NOMO-1 treated with dmso at 0.1 percent for 144 hours (cell line): ENCODE data around the gene ARHGEF38.
A peak's percentile ranks its signal among the peaks of the same experiment; 100 is the strongest.

ENCODE experiments used
- DNase-seq: peaks from one replicate; lab custom pipeline; 2025; ENCODE audit not compliant: unreplicated experiment; lab: John Stamatoyannopoulos, UW

The ARHGEF38 gene

DNA sequence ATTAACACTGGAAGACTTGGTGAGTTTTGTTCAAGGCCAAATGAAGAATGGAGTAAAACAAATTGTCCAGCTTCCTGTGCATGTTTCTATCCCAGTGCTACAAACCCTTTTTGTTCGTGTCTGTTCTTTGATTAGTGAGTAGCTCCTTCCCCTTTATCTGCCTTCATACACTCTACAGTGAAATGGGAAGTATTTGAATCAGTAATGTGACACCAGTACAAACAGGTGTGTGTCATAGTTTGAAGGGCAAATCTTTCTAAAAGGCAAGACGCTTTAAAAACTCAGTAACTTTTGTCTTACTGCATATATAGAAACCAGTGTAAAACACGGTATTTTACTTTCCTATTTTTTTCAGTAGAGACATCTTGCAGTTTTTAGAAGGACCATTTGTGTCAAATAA is 5.9 kb downstream of the ARHGEF38 start:
- DNase-seq, result no peak

DNA sequence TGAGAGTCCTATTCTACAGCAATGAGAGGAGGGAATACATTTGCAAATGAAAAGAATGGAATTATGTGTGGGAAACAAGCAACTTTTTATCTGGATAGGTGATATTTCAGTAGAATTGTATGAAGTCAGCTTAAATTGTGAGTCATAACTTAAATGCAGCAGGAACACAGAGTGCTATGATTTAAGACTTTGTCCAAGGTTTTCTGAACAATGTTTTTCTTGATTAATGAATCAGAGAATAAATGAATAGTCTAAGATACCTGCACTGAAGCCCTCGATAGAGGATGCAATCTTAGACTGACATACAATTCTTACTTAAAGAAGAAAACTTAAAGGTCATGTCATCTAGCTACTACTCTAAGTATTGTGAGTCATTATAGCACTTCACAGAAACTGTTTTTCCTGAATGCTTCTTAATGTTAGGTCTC is 8.0 kb downstream of the ARHGEF38 start:
- DNase-seq, result no peak

DNA sequence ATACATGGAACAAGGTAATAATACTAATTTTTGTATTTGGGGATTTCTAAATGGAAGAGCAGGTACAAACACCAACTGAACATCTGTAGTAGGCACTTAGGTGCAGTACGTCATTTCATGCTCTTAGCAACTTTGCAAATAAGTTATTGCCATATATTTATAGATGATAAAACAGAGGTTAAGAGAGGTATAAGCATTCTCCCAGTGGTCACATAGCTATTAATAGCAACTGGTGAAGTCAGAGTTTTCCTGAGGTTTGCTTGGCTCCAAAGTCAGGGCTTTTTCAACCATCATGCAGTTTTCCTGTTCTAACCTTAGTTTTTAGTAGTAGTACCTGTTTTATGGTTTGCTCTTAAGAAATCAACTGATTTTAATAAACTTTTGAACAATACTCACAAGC is 10.9 kb downstream of the ARHGEF38 start:
- no peak for DNase-seq

DNA sequence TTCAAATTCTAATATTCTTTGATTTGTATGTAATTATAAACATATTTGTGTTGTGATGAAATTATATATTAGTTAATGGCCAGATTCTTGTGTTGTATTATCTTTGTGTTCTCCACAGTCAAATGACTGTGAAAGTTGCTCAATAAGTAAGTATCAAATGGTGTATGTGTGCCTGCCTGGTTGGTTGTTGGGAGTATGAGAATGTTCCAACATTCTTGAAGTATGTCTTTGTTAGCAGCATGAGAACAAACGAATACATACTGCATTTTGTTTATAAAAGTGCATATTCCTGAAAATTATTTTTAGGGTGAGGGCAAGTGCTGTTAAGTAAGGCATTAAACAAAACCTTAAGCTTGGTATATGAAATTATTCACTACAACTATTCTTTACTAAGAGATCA is 16.2 kb downstream of the ARHGEF38 start:
- DNase-seq, result no peak

DNA sequence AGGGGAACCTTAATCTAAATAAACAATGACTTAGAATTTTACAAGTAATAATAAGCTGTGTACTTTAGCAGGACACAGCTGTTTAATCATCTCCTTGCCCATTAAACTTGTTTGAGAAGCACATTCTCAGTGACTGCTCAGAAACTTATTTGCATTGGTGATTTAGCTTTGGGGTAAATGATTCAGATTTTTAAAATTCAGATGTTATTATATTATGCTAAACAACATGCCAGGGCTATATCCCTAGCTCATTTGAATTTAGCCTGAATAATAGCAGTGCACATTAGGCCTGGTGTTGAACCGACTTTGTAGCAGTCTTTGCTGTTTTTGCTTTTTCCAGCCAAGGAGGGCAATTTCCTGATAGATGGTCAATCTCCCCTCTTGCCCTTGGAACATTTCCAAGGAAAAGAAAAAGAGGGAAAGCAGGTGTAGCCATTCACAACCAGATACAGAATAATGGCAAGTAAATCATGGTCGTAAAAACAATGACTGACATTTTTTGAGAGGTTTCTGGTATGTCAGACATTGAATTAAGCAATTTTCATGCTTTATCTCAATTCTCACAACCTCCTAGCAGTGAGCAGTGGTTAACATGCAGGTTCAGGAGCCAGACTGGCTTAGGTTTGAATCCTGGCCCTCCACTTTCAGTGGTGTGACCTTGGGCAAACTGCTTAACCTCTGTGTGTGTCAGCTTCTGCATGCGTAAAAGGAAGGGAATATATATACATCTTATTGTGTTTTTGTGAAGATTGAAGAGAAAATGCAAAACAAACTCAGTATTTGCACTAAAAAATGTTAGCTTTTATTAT is 16.8 kb downstream of the ARHGEF38 start:
- DNase-seq, result no peak

DNA sequence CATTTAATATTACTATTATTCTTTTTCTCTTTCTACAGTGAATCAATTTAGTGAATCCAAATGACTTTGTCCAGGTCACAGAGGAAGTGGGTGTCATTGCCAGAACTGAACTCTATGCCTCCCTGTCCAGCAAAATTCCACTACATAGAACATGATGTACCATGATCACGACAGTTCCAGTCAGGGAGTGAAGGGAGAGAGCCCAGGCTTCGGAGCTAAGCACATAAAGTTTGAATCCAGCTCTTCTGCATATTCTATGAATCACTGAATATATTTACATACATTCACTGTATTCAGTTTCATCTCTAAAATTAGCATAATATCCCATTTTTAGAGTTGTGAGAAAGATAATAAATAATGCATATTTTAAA is 17.4 kb downstream of the ARHGEF38 start:
- no peak for DNase-seq

DNA sequence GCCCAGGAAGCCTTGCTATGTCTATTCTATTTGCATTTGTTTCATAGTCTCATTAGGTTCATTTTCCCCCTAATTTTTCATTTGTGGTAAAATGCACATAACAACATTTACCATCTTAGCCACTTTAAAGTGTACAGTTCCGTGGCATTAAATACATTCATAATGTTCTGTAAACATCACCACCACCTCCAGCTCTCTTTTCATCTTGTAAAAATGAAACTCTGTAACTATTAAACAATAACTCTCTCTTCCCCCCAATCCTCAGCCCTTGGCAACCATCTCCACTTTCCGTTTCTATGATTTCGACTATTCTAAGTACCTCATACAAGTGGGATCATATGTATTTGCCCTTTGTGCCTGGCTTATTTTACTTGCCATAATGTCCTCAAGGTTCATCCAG is 19.9 kb downstream of the ARHGEF38 start:
- no peak for DNase-seq

DNA sequence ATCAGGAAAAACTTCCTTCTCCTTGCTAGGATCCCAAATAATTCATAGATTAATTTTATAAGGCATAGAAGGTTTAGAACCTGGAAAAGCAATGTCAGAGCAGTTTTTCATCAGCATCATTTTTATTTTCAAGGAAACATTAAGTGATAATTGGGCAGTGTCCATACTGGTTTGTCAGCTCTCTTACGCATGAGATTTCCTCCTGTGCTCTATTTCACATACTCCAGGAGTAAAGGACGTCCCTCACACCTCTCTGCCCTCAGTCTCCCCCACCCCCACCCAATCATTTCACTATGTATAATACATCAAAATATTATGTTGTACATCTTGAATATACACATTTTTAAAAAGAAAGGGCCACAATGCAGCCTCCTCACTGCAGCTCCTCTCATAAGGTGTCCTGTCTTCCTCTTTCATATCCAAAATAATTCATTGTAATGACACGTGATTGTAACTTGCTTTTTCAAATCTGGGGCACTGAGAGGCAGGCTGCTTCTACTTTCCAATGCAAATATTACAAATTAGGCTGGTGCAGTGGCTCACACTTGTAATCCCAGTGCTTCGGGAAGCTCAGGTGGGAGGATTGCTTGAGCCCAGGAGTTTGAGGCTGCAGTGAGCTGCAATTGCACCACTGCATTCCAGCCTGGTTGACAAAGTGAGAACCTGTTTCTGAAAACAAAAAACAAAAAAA is 34.4 kb downstream of the ARHGEF38 start:
- DNase-seq, result no peak

DNA sequence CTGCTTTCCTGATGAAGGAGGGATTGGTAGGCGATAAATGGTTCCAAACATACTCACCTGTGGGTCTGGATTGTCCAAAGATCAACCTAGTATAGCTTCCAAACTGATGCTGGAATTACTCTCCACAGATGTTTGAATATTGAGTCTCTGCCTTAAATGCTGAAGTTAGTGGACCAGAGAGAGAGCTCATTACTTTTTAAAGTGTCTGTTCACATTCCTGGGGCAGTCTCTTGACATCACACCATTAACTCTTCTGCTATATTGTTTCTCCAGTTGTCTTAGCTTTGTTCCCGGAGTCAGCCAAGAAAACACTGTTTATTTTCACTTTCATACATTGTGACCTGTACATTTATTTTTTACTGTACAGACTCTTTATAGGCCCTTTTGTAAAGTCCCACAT is 35.4 kb downstream of the ARHGEF38 start:
- no peak for DNase-seq

DNA sequence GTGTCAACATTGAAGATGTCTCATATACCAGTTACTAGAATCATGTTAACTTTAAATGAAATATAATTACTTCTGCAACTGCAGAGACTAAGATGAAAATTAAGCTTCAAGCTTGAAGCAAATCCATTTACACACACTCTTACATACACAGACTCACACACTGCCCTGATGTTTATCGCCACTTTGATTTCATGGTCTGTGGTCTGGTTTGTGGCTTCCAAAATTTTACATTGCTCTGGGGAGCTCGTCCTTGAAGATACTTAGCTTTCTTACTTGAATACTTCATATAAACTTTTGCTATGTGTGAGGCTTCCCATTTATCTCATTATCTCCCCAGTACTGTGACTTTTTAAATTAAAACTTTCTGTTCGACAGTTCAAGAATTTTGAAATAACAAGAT is 35.8 kb downstream of the ARHGEF38 start:
- no peak for DNase-seq

DNA sequence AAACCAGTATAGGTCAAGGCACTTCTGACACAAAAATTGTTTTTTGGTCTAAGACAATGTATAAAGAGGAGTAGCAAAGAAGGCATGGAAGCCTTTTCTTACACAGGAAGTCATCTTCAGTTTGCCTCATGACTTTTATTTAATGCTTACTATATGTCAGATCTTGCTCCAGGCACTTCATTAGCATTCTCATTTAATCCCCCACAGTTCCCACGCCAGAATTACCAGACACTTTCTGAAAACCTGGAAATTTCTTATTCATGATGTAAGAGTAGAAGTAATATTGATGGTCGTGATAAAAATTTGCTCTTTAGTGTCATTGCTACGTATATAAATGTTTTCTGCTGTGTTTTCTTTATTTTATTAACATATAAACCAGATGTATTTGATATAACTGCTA is 39.2 kb downstream of the ARHGEF38 start:
- no peak for DNase-seq

DNA sequence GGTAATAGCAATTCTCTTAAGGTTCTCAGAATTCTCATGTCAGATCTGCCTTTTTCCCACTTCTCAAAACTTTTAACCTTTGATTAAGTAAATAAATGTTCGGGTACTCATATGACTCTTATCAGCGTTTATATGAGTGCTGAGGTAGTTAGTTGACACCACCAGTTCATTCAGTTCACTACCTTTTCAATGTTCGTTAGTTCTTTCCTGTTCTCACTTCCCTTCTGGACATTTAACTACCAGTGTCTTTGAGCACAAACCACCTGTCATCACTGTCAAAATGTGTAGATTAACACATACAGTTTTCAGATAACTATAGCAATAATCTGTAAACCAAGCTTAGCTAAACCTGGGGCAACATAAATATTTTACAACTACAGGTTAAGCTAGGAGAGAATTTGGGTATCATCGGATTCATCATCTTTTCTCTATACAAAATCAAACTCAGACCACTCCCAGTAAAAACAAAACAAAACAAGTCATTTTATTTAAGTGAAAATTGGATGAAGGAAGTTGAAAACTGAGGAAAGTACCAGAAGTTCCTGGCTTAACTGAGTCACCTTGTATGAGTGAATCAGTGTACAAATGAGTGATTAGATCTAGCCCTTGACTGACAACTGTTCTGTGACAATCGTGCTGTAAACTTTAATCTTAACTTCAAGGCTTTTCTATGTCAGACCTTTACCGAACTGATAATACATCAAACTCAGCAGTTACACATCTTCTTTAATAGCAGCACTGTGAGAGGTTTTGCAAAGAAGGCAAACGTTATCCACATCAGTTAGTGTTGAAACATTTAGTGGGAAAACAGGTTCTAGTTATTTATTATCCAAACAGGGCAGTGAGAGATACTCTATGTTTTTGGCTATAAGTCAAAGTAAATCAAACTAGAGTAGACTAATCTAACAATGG is 41.9 kb downstream of the ARHGEF38 start:
- DNase-seq, result no peak

DNA sequence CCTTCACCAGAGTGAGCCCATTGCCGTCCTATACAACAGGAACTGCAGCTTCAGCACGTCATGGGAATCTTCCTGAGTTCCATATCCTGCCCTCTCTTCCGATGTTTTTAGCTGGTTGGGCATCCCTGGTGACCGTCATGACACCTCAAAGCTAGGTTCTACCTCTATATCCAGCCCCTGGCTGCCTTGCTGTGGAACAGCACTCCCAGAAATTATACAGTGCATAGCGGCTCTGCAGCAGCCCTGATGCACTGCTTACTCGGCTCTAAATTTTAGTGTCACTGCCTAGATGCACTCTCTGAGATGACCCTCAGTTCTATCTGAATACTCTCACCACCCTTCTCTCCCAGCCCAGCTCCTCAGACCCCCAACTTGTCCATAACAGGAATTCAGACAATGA is 44.3 kb downstream of the ARHGEF38 start:
- DNase-seq, result no peak

DNA sequence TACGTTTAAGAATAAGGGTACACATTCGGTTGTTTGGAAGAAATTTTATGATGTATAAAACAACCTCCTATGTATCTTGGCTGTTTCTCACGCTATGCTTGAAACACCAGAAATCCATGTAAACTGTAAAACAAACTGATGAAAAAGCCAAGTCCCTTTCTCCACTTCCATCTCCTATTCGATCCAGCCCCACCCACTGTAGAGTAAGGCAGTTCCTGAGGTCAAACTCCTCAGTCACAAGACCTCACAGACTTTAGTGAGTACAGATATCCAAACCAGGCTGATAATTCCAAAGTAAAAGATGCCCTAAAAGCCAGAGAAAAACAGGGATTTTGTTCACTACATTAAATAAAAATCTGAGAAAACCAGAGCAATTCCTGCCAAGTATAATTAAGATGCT is 45.6 kb downstream of the ARHGEF38 start:
- no peak for DNase-seq

DNA sequence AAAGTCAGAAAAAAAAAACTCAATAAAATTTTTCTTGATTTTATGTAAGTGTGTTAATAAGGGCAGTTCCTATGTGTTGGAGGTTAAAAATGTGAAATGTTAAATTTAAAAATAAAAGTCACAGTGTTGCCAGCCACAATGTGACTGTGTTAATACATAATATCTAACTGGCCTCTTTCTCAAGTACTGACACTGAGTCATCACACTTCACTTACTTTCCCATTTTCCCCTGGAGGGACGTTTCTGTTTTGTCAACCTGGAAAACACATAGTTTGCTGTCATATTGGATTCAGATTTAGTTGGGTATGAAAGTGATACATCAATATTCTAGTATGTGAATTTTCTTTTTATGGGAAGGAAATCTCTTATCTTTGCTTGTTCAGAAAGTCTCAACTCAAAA is 46.4 kb downstream of the ARHGEF38 start:
- DNase-seq, result no peak

DNA sequence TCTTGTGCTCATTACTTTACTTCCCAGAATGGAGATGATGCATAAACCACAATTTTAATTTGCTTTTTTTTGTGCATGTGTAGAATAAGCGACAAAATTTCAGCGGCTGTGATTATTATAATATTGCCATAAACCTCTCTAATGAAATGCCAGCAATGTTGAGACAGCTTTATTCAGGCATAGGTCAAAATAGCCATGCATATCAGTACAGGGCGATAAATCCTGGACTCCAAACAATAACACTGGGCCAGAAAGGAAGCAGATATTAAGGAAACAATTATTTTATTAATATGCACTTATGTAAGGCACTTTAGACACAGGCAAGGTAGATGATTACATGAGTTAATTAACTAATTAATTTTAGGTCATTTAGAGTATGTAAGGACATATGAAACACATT is 47.1 kb downstream of the ARHGEF38 start:
- no peak for DNase-seq

DNA sequence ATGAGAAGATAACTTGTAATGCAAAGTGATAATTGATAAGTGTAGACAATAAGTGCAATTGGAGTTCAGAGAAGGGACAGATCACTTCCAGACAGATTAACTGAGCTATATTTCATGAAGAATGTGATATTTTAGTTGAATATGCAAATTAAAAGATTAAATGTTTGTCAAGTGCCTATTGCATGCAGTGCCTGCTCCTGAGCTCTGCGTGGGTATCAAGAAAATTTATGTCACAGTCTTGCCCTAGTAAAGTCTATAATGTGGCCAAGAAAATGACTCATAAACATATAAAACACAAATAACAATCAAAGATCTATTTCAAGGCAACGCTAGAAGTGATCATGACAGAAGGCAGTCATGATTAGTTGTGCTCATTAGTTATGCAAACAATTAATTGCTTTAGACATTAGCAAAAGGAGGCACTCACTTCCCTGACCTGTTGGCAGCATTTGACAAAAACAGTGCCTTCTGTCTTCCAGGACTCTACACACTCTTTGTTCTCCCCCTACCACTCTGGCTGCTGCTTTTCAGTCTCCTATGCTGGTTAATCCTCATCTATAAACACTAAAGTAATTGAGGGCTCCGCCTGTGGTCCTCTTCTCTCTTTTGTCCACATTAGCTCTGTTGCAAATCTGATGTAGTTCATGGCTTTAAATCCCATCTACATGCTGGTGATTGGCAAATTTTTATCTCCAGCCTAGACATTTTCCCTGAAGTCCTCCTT is 47.7 kb downstream of the ARHGEF38 start:
- no peak for DNase-seq

DNA sequence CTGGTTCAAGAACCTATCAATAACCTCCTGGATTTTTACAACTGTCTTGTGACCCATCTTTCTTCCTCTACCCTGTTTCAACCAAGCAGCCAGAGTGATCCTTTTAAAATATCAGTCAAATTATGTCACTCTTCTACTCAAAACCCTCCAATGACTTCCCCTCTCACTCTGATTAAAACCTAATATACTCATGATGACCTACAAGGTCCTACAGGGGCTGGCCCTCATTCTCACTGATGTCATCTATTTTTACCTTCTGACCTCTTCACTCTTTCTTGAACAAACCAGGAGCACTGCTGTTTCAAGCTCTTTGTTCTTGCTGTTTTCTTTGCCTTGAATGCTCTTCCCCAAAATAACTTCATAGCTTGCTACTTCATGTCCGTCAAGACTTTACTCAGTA is 48.5 kb downstream of the ARHGEF38 start:
- DNase-seq, result no peak

DNA sequence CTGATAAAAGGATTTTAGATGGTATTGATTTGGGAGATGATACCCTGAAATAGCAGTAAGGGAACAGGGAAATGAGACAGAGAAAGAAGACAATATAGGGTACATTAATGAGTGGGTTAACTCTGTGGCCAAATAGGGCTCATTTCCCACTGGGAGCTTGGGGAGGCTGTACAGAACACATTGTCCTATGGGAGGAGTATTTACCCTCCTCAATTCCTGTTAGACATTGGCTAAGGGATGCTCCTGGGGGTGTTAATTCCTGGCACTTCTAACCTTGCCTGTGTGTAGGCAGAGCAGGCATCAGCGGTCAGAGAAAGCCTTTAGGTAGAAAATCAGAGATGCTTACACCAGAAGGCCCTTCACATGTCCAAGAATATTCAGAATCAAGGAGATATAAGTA is 49.0 kb downstream of the ARHGEF38 start:
- DNase-seq, result no peak

DNA sequence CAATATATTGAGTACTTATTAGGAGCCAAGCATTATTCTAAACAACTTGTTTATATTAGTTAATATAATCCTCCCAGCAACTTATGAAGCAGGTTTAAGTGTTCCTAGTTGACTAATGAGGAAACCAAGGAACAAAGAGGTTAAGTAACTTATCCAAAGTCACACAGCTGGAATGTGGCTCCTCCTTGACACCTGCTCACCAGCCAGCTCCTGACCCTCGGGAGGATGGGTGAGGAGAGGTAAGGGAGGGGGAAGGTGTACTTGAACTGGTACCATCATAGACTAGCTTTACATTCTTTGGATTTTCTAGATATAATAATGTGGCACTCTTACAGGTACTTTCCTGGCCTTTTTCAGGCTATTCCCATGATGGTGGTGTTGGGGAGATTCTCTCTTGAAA is 50.7 kb downstream of the ARHGEF38 start:
- DNase-seq, result no peak

DNA sequence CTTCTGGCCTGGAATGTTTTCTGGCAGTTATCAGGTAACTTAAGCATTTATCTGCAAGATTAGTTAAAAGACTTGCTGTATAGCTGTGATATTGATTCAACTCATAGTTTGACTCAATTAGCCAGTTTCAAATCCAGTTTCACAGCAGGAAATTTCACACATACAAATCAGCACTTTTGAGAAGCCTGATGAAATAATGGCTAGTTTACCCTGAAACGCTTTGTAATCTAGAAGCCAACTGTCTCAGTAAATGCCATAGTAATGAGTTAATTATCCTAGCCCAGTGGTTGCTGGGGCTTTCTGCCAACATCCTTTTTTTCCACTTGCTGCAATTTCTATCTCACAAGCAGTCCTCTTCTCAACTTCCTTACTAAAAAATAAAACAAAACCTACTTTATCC is 53.1 kb downstream of the ARHGEF38 start:
- peak; percentile 36 for DNase-seq
